NCI-H526 treated with DMSO at 0.1 percent for 48 hours (cell line): ENCODE results near the gene TIE1.
A peak's percentile ranks its signal among the peaks of the same experiment; 100 is the strongest.

Experiments
- DNase-seq: peaks from one replicate; lab custom pipeline; 2025; lab: John Stamatoyannopoulos, UW

Gene TIE1

GRCh38 chr1:43293896-43294760 is 6.7 kb upstream of the TIE1 start:
- peak; percentile 41 for DNase-seq

- DNase-seq: no peak
Measured at GRCh38 chr1:43294761-43295160, 6.0 kb upstream of the TIE1 start.

- no peak for DNase-seq
Measured at GRCh38 chr1:43296207-43296606, 4.6 kb upstream of the TIE1 start.

- DNase-seq: no peak
Measured at GRCh38 chr1:43298055-43298454, 2.7 kb upstream of the TIE1 start.

GRCh38 chr1:43299101-43299500 is 1.7 kb upstream of the TIE1 start:
- DNase-seq: no peak

GRCh38 chr1:43302201-43302600 is 1.4 kb downstream of the TIE1 start:
- no peak for DNase-seq

- DNase-seq: no peak
Measured at GRCh38 chr1:43302721-43303470, 2.1 kb downstream of the TIE1 start.

GRCh38 chr1:43303471-43304313 is 2.9 kb downstream of the TIE1 start:
- no peak for DNase-seq

- no peak for DNase-seq
Measured at GRCh38 chr1:43304314-43304681, 3.5 kb downstream of the TIE1 start.

GRCh38 chr1:43304771-43305300 is 4.1 kb downstream of the TIE1 start:
- no peak for DNase-seq

GRCh38 chr1:43305461-43305860 is 4.7 kb downstream of the TIE1 start:
- no peak for DNase-seq

- no peak for DNase-seq
Measured at GRCh38 chr1:43305926-43306687, 5.3 kb downstream of the TIE1 start.

- no peak for DNase-seq
Measured at GRCh38 chr1:43306688-43307457, 6.1 kb downstream of the TIE1 start.

- no peak for DNase-seq
Measured at GRCh38 chr1:43307458-43308158, 6.8 kb downstream of the TIE1 start.

- DNase-seq: no peak
Measured at GRCh38 chr1:43308635-43309404, 8.0 kb downstream of the TIE1 start.

GRCh38 chr1:43309405-43310025 is 8.7 kb downstream of the TIE1 start:
- no peak for DNase-seq

- no peak for DNase-seq
Measured at GRCh38 chr1:43311521-43311920, 10.7 kb downstream of the TIE1 start.

- no peak for DNase-seq
Measured at GRCh38 chr1:43312212-43312623, 11.4 kb downstream of the TIE1 start.
